HG03520 (cell line): Measurements from ENCODE around the gene DAPK2.

ENCODE experiments used
- ATAC-seq: cut with Tn5 transposase; IDR thresholded peaks from one replicate; pipeline ENCODE4 v1.9.1; 2021; ENCODE audit warnings: mild to moderate bottlenecking, moderate library complexity; ENCODE audit not compliant: unreplicated experiment

The DAPK2 gene

DNA sequence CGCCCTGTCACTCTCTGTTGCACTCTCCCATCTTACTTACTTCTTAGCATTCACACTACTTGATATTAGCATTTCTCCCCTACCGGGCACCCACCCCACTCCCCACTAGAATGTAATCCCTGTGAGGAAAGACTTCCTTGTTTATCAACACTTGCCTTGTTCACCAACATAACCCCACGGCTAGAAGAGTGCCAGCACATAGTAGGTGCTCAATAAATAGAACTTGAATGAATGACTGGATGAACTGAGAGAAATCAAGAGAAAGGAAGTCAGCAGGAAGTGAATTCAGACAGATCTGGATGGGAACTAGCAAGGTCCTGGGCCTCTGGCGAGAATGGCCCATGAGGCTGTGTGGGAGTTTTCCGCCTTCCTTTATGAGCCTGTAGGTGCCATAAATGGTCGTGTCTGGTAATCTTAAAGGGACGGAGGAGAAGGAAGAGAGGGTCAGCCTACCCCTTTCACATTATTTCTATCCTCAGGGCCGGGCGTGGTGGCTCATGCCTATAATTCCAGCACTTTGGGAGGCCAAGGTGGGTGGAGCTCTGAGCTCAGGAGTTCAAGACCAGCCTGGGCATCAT lies 170.1 kb downstream of the DAPK2 start:
- ATAC-seq: no peak

DNA sequence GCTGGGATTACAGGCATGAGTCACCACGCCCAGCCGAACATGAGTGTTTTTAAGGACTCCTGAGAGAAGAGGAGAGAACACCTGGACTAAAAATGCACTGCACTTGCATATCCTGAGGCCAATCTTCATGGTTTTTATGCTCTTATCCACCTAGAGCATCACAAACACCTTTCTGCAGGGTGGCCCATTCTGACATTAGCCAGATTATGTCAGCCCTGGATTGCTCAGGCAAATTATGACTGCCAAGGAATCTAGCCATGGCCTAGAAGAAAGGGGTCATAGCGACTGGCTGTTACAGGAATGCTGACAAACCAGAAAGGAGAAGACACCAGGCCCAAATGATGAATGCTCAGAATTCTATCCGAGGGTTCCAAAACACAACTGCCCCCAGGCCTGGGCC lies 171.7 kb downstream of the DAPK2 start:
- no peak for ATAC-seq

DNA sequence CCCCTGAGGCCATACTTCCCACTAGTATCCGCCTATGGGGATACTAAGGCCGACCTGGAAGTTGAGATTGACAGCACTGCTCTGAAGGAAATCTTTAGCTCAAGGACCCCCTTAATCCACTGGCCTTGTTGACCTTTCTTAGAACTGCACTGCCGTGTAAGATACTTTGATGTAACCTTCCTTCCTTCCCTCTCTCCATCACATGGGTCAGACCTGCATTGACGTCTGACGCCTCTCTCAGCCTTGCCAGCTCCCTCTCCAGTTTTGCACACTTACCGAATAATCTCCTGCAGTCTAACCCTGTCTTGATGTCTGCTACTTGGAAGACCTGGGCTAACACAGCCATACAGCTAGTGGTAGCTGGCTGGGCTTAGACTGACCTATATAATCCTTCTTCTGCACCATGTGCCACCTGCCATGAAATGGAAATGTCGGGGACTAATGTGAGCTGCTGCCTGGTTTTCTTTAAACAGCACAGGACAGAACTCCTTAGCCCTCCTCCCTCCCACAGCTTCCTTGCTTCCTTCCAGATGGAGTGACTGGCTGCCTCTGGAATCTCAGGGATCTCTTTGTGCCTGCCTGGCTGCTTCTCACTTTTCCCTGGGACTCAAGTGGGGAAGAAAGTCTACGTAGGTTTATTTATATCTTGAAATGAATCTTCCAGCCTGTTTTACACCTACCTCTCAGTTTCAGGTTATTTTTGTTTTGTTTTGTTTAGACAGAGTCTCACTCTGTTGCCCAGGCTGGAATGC lies 173.3 kb downstream of the DAPK2 start:
- no peak for ATAC-seq

DNA sequence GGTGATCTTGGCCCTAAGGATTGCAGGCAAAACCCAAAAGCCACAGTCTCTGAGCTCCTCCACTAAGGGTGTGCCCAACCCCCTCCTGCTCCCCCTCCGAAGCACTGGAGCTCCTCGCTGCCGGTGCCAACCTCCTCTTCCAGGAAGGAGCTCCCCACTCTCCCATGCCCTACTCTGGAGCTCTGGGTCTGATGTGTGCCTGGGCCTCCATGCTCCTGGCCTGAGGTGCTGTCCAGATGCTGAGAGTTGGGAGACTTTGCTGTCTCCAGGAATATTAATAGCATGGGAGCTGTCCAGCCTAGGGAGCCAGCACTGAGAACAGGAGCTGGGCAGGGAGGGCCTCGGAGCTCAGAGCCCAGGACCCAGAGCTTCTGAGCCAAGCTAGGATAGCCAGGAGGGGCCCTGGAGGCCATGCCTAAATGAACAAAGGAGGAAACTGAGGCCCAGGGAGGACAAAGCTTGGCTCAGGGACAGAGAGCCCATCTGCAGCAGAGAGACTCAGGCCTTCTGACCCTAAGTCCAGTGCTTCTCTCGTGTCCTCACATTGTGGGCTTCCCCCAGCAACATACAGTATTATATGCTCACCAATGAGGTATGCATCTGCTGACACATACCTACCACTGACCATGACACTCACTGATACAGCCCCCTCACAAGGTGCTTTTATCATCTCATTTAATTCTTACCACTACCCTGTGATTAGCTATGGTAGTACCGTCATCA lies 175.6 kb downstream of the DAPK2 start:
- no peak for ATAC-seq

DNA sequence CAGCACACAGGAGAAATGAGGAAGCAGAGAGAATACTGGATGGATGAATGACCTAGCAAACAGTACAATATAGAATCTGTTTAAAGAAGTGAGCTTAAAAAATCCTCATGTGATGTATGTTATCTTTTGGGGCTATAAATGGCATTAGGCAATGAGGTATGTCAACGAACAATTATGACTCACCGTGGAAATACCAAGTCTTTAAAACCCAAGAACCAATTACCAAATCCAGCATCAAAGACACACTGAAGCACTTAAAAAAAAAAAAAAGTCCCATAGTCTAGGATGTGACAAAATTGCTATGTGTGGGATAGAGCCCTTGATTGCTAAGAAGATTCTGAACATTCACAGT lies 176.3 kb downstream of the DAPK2 start:
- ATAC-seq: no peak

DNA sequence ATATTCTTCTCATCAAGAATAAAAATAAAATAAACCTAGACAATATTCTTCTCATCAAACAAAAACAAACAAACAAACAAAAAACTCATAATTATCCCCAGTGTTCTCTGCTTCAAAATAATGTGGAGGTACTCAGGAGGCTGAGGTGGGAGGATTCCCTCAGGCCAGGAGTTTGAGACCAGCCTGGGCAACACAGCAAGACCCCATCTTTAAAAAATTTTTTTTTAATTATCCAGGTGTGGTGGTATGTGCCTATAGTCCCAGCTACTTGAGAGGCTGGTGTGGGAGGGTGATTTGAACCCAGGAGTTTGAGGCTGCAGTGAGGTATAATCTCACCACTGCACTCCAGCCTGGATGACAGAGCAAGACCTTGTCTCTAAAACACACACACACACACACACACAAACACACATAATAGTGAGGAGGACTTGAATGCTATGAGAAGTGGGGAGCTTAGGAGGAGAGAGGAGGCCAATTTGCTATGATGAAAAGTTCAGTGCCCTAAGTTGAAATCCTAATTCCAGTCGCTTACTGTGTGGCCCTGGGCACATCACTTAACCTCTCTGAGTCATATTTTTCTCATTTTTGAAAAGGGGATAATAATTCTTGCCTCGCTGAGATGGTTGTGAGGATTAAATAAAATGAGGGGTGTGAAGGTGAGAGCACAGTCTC lies 176.8 kb downstream of the DAPK2 start:
- ATAC-seq: no peak

DNA sequence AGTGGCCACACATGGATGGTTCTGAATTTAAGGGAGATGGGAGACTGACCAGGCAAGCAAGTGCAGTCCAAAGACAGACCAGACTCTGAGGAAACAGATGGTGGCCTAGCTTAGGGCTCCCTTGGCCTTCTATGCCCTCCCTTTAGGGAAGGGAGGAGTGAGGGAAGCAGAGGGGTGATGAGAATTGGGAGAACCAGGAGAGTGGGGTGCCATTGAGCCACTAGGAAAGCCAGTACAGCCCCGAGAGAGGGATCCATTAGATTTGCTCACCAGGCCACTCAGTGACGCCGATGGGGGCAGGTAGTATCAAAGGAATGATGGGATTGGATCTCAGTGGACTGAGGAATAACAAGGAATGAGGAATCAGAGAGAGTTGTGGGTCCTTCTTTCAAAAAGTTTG lies 182.1 kb downstream of the DAPK2 start:
- ATAC-seq: no peak

DNA sequence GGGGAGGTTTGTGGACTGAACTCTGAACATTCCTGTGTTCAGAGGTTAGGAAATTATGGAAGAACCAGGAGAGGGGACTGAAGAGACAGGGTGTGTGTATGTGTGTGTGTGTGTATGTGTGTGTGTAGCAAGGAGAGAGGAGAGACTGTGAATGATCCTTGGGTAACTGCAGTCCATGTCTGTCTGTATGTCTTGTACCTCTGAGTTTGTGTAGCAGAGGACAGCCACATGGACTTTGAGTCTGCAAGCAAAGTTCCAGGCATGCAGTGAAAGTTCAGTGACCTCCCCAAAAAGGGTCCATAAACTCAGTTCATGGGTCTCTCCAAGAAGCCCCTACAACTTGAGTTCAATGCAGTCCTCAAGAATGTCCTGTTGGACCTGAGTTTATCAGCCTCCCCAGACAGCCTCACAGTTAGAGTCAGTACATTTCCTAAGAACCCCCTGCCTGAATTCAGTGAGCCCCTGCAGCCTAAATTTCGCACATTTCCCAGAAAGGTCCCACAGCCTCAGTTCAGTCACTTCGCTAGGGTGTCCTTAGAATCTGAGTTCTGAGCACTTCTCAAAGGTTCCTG lies 184.3 kb downstream of the DAPK2 start:
- no peak for ATAC-seq

DNA sequence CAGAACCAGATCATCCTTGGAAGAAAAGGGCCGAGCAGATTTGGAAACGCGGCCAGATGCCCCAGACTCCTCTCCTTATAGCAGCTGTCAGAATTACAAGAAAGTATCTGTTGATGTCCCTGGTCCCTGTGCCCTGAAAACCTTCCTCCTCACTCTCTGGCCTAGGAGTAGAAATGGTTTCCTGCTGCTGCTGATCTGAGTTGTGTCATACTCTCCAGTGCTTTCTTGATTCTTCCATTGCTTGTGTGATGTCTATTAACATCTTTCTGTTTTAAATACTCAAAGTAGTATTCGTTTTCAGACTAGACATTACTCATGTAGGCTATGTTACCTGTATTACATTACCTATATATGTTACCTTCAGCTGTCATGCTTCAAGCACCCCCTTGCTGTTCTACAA lies 185.7 kb downstream of the DAPK2 start:
- no peak for ATAC-seq

DNA sequence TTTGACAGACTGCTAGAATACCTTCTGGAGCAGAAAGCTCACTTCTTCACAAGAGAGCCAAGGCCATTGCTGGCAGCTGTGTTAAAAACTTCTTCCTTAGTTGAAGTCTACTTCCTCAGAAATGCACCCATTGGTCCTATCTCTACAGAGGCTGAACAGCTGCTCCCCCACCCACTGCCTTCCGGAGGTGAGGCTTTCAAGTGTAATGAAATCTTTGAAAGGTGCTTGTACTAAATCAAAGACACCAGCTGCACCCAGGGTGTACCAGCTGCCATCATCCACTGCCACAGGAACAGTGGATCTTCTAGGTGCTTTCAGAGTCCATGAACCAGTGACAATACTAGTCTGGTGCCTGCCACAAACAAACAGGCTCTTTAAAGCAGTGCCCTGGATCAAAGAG lies 186.1 kb downstream of the DAPK2 start:
- ATAC-seq: no peak

DNA sequence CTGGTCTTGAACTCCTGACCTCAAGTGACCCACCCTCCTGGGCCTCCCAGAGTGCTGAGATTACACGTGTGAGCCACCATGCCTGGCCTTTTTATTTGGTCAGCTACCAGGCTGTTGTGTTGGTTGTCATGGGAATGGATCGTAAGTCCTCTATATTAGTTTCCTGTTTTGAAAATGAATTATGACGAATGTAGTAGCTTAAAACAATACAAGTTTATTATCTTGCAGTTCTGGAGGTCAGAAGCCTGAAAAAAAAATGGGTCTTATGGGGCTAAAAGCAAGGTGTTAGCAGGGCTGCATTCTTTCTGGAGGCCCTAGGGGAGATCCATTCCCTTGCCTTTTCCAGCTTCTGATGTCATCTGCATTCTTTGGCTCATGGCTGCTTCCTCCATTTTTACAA lies 187.4 kb downstream of the DAPK2 start:
- ATAC-seq: no peak

DNA sequence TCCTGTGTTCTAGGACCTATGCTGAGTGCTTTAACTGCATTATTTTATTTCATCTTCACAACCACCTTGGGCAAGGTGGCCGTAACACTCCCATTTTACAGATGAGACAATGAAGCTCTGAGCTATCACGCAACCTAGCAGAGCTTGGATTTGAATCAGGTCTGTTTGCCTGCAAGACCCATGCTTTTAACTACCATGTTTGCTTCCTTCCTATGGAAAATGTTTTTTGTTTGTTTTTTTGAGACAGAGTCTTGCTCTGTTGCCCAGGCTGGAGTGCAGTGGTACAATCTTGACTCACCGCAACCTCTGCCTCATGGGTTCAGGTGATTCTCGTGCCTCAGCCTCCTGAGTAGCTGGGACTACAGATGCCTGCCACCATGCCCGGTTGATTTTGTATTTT lies 187.8 kb downstream of the DAPK2 start:
- ATAC-seq: no peak

DNA sequence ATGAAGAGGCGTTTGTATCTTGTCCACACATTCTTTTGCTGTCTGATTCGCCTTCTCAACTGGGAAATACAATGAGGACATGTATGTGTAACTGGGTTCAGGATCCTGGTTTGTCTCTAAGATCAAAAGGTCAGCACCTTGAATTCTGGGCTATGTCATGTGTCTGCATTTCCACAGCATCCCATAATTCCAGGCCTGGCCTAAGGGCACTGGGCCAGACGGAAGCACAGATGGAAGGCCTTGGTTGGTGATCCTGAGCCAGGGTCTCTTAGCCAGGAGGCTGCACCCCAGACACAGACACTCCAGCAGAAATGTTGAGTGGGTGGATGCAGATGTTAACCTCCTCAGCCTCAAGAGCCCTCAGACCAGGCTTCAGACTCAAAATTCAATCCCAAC lies 188.8 kb downstream of the DAPK2 start:
- no peak for ATAC-seq
